ENCODE measurements around the gene KLRC4.
A peak's percentile ranks its signal among the peaks of the same experiment; 100 is the strongest.
"Not testable (repeated sequence)": the region's sequence is repeated elsewhere in the genome, so short reads cannot be mapped to it uniquely, and the experiment has no call there.

KLRC4 gene, protein sequence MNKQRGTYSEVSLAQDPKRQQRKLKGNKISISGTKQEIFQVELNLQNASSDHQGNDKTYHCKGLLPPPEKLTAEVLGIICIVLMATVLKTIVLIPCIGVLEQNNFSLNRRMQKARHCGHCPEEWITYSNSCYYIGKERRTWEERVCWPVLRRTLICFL

GRCh38 chr12:10409392-10409791 lies at the start of gene KLRC4:
Gene KLRC4 (minus strand): TSS chr12:10409757. CDS start chr12:10409575, 182 bp downstream.
- FAIRE-seq, result no peak

- no peak for FAIRE-seq
Measured at GRCh38 chr12:10457760-10458159, 48.2 kb upstream of the KLRC4 start.

- no peak for FAIRE-seq
Measured at GRCh38 chr12:10456856-10457255, 47.3 kb upstream of the KLRC4 start.

DNA sequence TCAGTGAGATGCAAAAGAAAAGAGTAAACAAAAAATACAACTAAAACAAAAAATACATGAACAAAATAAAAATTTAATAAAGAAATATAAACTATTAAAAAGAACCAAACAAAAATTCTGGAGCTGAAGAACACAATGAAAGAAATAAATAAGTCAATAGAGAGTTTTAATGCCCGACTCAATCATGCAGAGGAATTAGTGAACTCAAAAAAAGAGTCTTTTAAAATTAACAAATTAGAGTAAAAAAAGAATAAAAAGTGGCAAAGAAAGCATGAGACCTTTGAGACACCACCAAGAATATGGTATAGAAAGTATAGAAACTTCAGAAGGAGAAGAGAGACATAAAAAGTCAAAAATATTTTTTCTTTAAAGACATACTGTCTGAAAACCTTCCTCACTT lies 46.2 kb upstream of the KLRC4 start:
- FAIRE-seq, result peak; percentile 43

DNA sequence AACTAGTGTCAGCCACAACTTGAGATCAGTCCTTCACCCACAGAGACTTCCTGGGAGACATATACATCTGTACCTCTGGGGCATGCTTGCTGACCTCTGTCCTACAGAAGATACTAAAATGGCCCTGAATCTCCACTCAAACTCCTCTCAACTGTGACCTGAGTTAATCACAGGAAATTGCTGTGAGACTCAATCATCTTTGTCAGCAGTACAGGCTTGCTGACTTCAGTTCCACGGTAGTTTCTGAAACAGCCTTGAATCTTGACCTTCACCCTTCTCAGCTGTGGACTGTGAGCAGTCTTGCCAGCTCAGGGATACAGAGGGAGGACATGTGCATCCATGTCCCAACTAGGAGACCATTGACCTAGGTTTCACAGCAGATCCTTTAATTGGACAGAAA lies 45.0 kb upstream of the KLRC4 start:
- no peak for FAIRE-seq

GRCh38 chr12:10453156-10453555 lies 43.6 kb upstream of the KLRC4 start, which contains the start of gene KLRC1:
Gene KLRC1 (minus strand): TSS chr12:10453377. CDS start chr12:10451156, 2,221 bp downstream.
- peak; percentile 43 for FAIRE-seq

DNA sequence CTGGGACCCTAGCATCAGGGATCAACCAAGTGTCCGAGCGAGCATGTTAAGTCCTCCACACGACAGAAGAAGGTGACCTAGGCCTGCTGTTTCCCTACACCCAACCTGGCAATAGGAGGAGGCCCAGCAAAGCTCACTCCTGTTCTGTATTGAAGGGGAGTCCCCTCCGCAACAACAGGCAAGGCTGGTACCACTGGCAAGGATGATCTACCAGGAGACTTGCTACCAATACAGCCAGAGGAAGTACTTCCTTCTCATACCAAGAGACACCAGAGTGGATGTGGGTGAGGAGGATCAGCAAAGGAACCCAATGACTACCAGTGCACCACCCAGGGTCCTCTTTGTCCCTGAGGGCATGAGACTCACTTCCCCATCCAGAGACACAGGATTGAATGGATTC lies 38.7 kb upstream of the KLRC4 start:
- FAIRE-seq, result no peak

DNA sequence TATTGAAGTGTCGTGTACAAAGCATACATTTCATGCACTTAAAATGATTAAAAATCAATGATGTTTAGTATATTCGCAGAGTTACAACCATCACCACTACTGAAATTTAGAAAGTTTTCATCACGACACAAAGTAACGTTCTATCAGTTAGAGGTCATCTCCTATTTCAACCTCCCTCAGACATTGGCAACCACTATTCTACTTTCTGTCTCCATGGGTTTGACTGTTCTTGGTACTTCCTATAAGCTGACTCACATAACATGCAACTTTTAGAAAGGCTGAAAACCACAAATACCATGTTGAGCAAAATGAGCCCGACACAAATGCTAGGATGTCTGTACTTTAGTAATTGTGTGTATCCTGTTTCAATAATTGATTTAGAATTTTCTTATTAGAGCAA lies 36.5 kb upstream of the KLRC4 start:
- not testable (repeated sequence) for FAIRE-seq

DNA sequence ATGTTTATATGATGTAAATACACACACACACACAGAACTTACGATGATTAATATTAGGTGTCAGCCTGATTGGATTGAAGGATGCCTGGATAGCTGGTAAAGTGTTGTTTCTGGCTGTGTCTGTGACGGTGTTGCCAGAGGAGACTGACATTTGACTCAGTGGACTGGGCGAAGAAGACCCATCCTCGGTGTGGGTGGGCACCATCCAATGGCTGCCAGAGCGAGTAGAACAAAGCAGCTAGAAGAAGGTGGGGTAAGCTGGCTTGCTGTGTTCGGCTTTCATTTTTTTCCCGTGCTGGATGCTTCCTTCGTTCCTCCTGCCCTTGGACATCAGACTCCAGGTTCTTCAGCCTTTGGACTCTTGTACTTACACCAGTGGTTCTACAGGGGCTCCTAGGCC lies 31.6 kb upstream of the KLRC4 start:
- not testable (repeated sequence) for FAIRE-seq

DNA sequence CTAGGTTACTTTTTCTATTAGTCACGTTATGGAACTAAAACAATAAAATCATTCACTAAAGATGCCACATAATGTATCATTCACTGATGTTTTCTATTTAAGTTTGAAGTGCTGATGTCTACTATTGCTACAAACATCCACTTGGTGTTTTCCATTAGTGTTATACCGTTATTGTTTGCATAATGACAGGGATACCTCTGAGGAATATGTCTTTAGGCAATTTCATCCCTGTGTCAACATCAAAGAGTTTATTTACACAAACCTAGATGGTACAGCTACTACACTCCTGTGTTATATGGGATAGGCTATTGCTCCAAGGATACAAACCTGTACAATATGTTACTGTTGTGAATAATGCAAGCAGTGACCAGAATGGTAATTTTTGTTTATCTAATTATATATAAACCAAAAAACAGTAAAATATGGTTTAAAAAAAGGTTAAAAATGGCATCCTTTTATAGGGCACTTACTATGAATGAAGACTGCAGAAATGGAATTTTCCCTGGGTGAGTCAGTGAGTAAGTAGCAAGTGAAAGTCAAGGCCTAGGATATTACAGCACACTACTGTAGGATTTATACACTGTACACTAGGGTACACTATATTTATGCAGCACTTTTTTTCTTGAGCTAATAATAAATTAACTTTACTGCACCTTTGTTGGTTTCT lies 30.2 kb upstream of the KLRC4 start:
- FAIRE-seq, result peak; percentile 93

- not testable (repeated sequence) for FAIRE-seq
Measured at GRCh38 chr12:10437601-10438000, 28.0 kb upstream of the KLRC4 start.

- FAIRE-seq, result not testable (repeated sequence)
Measured at GRCh38 chr12:10435816-10436215, 26.3 kb upstream of the KLRC4 start, which contains the start of gene KLRC2. Gene KLRC2 (minus strand): TSS chr12:10436010. CDS start chr12:10435986, 24 bp downstream.

DNA sequence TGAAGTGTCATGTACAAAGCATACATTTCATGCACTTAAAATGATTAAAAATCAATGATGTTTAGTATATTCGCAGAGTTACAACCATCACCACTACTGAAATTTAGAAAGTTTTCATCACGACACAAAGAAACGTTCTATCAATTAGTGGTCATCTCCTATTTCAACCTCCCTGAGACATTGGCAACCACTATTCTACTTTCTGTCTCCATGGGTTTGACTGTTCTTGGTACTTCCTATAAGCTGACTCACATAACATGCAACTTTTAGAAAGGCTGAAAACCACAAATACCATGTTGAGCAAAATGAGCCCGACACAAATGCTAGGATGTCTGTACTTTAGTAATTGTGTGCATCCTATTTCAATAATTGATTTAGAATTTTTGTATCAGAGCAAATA lies 21.1 kb upstream of the KLRC4 start:
- not testable (repeated sequence) for FAIRE-seq

DNA sequence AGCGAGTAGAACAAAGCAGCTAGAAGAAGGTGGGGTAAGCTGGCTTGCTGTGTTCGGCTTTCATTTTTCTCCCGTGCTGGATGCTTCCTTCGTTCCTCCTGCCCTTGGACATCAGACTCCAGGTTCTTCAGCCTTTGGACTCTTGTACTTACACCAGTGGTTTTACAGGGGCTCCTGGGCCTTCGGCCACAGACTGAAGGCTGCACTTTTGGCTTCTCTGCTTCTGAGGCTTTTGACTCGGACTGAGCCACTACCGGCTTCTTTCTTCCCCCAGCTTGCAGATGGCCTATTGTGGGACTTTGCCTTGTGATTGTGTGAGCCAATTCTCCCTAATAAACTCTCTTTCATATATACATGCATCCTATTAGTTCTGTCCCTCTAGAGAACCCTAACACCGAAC lies 16.4 kb upstream of the KLRC4 start:
- not testable (repeated sequence) for FAIRE-seq

- peak; percentile 95 for FAIRE-seq
Measured at GRCh38 chr12:10424260-10424899, 14.8 kb upstream of the KLRC4 start.

GRCh38 chr12:10422159-10422558 lies 12.6 kb upstream of the KLRC4 start:
- not testable (repeated sequence) for FAIRE-seq

DNA sequence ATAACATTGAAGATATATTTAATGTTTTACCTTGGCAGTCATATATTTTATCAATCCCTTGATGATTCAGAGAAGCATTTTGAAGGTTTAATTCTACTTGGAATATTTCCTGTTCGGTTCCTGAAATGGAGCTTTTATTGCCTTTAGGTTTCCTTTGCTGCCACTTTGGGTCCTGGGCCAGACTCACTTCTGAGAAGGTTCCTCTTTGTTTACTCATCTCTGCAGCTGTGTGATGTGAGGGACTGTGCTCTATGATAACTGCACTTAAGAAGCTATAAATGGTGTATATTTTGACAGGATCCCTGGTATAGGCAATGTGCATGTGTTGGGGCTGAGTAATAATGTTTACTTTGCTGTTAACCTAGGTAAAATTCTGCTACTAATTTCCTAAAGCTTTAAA lies 10.8 kb upstream of the KLRC4 start, which contains the start of gene KLRC3:
Gene KLRC3, minus strand, starts transcription at position 262 of the 400 bp plus-strand sequence. Its CDS starts 45 bp downstream, at position 217.
- not testable (repeated sequence) for FAIRE-seq

GRCh38 chr12:10408842-10409241 lies 715 bp downstream of the KLRC4 start:
- no peak for FAIRE-seq

DNA sequence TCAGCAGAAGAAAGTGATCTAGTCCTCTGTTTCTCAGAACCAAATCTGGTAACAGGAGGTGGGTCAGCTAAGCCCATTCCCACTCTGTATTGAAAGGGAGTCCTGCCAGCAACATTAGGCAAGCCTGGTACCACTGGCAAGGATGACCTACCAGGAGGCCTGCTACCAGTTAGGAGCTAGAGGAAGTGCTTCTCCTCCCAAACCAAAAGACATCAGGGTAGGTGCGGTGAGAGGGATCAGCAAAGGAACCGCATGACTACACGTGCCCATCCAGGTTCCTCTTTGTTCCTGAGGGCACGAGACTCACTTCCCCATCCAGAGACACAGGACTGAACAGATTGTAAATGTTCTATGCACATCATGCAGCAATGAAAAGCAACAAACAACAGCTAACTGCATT lies 2.8 kb downstream of the KLRC4 start:
- no peak for FAIRE-seq

GRCh38 chr12:10405294-10405693 lies 4.3 kb downstream of the KLRC4 start:
- no peak for FAIRE-seq

GRCh38 chr12:10404798-10405197 lies 4.8 kb downstream of the KLRC4 start:
- no peak for FAIRE-seq

- no peak for FAIRE-seq
Measured at GRCh38 chr12:10400829-10401228, 8.7 kb downstream of the KLRC4 start.

- no peak for FAIRE-seq
Measured at GRCh38 chr12:10398168-10398567, 11.4 kb downstream of the KLRC4 start.

DNA sequence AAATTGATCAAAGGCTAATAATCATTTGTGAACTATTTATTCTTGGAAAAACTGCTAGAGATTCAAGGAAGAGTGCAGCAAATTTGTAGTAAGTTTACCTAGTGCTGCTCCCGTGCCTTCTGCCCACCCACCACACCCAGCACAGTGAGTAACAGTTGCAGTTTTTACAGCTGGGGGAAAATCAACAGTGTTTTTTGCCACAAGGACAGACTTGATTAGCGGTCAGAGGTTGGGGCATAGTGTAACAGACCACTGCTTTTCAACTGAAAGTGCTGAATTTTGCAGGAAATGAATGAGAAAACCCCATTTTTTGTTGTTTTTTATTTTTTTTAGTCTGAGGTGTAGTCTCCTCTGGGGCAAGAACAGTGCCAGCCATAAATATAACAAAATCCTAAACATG lies 12.3 kb downstream of the KLRC4 start:
- FAIRE-seq, result no peak
